Muscle of leg (tissue), 11 donors: ENCODE data around the gene CORO2A. TPM values are rescaled to one million over a fixed set of nuclear protein-coding genes. Genes with fewer than 3 reads are reported as not detected.

Experiments used
- DNase-seq: peaks from one replicate; pipeline ENCODE4 v3.0.0; 2013
- H3K27ac ChIP-seq: one replicate; pipeline ENCODE4 v1.5.1; 2013; ENCODE audit warnings: mild to moderate bottlenecking, low read length, control low read depth
- H3K27me3 ChIP-seq: one replicate; pipeline ENCODE4 v1.6.1; 2013; ENCODE audit warnings: low read length; ENCODE audit not compliant: control insufficient read depth, insufficient read depth
- H3K36me3 ChIP-seq: one replicate; pipeline ENCODE4 v1.6.1; 2013; ENCODE audit warnings: low read length; ENCODE audit not compliant: control insufficient read depth, insufficient read depth
- H3K4me1 ChIP-seq: one replicate; pipeline ENCODE4 v1.6.1; 2013; ENCODE audit warnings: low read length; ENCODE audit not compliant: control insufficient read depth, insufficient read depth
- H3K4me3 ChIP-seq: one replicate; pipeline ENCODE4 v1.5.1; 2013; ENCODE audit warnings: low read length, control low read depth
- H3K9me3 ChIP-seq: replicated peaks from 2 replicates; pipeline ENCODE4 v1.6.1; 2013; ENCODE audit warnings: low read depth, low read length; ENCODE audit not compliant: control insufficient read depth
- WGBS: methylation state at CpG from one replicate; pipeline ENCODE4 v1.1.5; 2013; ENCODE audit warnings: missing lambda C conversion rate; ENCODE audit not compliant: insufficient coverage; 5-methylcytosine and 5-hydroxymethylcytosine counted together
- polyA plus RNA-seq, 8 donors: library from polyadenylated mRNA; unstranded; fragments of 120-200 nt; gene quantifications; one replicate each; pipeline versions ENCODE4 v1.2.1 to v1.2.3, GENCODE V29; 2013; ENCODE audit warnings: inconsistent platforms in 1 of 8, low replicate concordance in 1 of 8; ENCODE audit not compliant: insufficient read length in 8 of 8, insufficient read depth in 1 of 8
- total RNA-seq: library from RNA; stranded (reverse); fragments of 120-200 nt; gene quantifications from one replicate; pipeline ENCODE4 v1.2.4, GENCODE V29; 2013

CORO2A gene
- total and polyA plus RNA-seq, 9 donors: 0.13 to 1.9 (median 0.36) TPM

DNA sequence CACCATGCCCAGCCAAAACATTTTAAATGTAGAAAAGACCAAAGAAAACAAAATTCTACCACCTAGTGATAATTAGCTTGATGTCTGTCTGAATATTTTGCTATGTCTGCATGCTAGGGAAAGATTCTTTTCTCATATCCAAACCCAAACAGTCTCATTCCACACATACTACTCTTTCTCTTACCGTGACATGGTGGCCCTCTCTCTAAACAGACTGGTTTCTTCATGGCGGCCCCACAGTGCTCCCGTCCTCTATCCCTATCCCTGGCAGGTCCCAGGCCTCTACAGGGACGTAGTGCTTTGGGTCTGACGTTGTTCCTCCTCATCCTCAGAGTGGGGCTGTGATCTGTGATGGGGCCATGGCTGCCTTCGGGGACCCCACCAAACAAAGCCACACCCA lies 8.1 kb downstream of the CORO2A start:
- no peak overlapping the region for H3K4me3 ChIP-seq
- whole genome bisulfite sequencing: 56% methylated on average over 1 of the region's 6 CpGs
- DNase-seq: no peak

DNA sequence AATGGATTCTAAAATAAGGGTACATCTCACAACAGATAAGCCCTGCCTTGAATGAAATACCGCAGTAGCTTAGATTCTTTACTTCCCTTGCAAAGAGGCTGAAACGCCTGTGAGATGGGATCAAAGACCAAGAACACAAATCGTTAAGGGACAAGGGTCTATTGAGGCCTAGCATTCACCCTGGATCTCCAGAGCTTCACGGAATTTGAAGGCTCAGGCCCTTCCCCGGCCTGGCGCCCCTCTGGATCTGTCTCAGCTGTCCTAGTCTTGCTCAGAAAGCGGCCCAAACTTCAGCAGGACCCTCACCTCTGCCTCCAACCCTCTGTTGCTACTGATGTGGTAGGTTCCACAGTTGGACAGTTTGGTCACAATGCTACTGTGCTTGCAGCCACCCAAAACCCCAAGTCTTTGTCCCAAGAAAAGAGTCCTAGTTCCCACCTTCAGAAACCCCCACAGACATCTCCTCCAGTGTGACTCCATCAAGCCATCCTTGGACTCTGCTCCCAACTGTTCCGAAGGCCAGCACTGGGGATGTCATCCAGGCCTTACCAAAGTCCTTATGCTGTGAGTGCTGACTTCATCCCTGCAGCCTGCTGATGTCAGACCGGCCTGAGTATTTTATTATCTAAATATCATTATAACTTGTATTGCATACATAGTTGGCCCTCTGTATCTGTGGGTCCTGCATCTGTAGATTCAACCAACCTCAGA lies 9.4 kb downstream of the CORO2A start:
- Histone ChIP-seq H3K27me3 (no peaks in the 10 kb centered on the region), H3K36me3 (no peaks in the 10 kb centered on the region), H3K27ac (no peak overlapping the region), H3K9me3 (no peaks in the 10 kb centered on the region), H3K4me1 (peaks cover 3% of the 10 kb centered on the region), H3K4me3 (no peak overlapping the region)
- 59% methylated on average over 5 of the region's 9 CpGs for WGBS
- DNase-seq: no peak

More for the DNA sequence above, 8.1 kb downstream of the CORO2A start:
- H3K27me3 ChIP-seq: peaks cover 2% of the 10 kb centered on the region
- no peaks in the 10 kb centered on the region for H3K36me3 ChIP-seq
- no peaks in the 10 kb centered on the region for H3K9me3 ChIP-seq
- H3K27ac ChIP-seq: no peak overlapping the region
- peaks cover 3% of the 10 kb centered on the region for H3K4me1 ChIP-seq

DNA sequence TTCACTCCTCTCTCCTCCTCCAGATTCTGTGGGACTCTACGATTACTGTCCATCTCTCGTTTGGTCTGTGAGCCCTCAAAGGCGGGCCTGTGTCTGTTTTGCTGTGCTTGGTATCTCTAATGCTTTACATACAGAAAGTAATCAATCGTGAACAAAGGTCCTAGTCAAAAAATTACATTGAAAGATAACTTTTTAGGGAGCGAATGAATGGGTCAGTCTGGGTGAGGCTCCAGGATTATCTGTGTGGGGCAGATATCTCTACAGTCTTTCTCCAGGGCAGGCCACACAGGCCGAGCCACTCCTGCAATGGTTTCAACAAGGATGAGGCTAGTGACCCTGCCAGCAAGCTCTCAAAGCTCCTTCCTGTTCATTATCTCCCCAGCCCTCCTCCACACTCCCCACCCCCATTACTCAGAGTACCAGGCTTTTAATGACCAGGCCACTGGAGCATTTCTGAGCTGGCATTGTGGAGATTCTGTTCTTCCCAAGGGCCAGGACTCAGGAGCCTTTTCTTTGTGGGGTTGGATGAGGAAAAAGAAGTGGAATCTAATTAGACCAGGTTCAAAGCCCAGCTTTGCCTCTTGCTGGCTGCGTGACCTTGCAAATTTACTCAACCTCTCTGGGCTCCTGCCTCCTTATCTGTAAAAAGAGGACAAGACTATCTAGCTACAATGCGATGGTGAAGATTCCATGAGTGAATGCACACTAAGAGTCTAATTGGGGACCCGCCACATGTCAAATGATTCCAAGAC lies 10.2 kb downstream of the CORO2A start:
- Histone ChIP-seq H3K36me3 (no peaks in the 10 kb centered on the region), H3K4me3 (no peak overlapping the region), H3K4me1 (peaks cover 3% of the 10 kb centered on the region), H3K27ac (no peak overlapping the region), H3K27me3 (no peaks in the 10 kb centered on the region), H3K9me3 (no peaks in the 10 kb centered on the region)
- 90% methylated on average over 3 of the region's 9 CpGs for WGBS
- no peak for DNase-seq

DNA sequence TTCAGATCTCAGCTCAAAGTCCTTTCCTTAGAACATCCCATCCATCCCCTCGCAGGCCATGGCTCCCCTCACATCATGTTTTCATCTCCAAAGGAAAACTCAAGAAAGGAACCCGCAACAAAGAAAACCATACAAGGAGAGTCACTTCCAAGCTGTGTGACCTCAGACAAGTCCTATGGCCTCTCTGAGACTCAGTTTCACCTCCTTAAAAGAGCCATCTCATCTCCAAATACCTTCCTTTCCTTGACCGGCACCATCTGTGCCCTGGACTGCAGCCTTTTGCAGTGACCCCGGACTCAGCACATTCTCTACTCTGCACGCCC lies 10.7 kb downstream of the CORO2A start:
- H3K4me1 ChIP-seq: peaks cover 3% of the 10 kb centered on the region
- H3K27me3 ChIP-seq: peaks cover under 1% of the 10 kb centered on the region
- 82% methylated on average over 5 of the region's 5 CpGs for WGBS
- H3K4me3 ChIP-seq: no peak overlapping the region
- no peaks in the 10 kb centered on the region for H3K36me3 ChIP-seq
- no peak overlapping the region for H3K27ac ChIP-seq
- H3K9me3 ChIP-seq: no peaks in the 10 kb centered on the region
- no peak for DNase-seq

DNA sequence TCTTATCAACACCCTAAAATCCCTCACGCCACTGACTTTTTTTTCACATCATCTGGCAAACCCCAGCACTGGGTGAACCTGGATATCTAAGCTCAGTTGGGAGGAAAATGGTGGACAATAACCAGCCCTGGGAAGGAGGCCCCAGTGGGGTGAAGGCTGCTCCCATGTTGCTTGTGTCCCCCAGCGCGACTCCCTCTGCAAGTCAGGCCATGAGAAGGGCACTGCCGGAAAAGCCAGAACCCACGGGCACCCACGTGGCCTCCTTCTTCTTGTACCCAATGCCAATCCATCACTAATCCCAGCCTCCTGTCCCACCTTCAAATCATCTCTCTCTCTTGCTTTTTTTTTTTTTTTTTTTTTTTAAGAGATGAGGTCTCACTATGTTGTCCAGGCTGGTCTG lies 11.4 kb downstream of the CORO2A start:
- no peak for DNase-seq
- Histone ChIP-seq H3K4me3 (no peak overlapping the region), H3K27me3 (peaks cover 6% of the 10 kb centered on the region), H3K9me3 (no peaks in the 10 kb centered on the region), H3K36me3 (no peaks in the 10 kb centered on the region), H3K4me1 (peaks cover 3% of the 10 kb centered on the region), H3K27ac (no peak overlapping the region)
- 94% methylated on average over 3 of the region's 6 CpGs for WGBS

DNA sequence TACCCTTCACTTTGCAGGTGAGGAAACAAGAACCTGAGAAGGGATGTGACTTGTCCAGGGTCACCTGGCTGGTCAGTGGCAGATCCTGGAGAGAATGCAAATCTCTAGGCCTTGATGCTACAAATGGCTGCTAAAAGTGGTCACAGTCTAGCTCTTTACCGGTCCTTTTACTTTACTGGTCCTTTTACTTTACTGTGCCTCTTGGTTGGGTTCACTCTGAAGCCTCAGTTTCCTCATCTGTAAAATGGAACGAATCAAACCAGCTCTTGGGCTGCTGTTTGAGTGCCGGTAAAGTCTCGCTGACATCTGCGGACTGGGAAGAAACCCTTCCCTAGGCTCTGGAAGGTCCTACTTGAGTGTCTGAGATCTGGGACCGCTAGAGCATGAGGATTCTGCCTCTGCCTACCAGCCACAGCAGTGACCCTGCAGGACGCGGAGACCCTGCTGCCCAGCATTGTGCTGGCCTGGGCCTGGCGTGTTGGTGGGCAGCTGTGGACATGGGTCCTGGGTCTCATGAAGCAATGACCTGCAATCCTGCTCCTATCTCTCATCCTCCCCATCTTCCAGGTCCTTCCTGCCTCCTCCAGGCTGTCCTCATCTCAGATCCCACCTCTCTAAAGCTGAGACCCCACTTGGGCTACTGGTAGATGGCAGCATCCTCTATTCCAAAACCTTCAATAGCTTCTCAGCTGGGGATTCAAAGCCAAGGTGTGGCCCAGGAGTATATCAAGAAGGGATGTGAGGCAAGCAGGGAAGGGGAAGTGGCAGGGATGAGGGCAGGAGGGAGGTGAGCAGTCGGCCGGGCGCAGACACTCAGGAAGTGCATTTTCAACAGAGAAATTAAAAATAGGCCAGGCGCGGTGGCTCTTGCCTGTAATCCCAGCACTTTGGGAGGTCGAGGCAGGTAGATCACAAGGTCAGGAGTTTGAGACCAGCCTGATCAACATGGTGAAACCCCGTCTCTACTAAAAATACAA lies 13.3 kb downstream of the CORO2A start:
- no peaks in the 10 kb centered on the region for H3K36me3 ChIP-seq
- no peak for DNase-seq
- H3K27ac ChIP-seq: no peak overlapping the region
- H3K4me1 ChIP-seq: no peaks in the 10 kb centered on the region
- no peaks in the 10 kb centered on the region for H3K9me3 ChIP-seq
- WGBS: 87% methylated on average over 15 of the region's 16 CpGs
- H3K4me3 ChIP-seq: no peak overlapping the region
- peaks cover 12% of the 10 kb centered on the region for H3K27me3 ChIP-seq

DNA sequence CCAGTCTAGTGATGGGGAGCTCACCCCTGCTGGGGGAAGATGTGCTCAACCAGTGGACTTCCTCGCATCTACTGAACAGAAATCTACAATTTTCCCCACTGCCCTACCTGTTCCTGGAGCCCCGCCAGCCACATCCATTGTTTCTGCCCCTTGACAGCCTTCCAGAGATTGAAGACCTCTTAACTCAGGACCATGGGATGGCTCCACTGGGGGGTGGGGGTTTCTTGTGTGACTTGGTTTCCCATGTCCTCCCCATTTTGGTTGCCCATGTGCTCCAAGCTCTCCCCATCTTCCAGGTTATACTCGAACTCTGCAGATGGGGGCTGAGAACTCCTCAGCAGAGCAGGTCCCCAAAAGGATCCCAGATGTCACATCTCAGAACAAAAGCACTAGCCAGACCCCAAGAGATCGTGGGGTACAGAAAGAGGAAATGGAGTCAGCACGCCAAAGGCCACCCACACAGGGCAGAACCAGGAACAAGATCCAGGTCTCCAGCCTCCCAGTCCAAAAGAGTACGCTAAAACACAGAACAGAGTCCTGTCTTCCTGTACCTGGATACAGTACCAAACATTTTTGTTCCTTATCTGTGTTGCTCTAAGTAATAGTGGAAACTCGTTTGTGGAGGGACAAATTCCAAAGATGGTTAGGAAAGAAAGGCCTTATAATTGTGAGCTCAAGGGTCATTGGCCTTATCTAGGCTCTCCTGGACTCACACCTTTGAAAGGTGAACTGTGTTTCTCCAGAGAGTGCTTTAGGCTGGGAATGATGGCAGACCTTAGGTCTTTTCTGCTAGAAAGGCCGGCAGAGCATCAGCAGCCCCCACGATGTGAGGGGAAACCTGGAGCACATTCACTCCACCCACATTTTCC lies 15.8 kb downstream of the CORO2A start:
- Histone ChIP-seq H3K4me3 (no peak overlapping the region), H3K36me3 (no peaks in the 10 kb centered on the region), H3K27ac (no peak overlapping the region), H3K4me1 (no peaks in the 10 kb centered on the region), H3K27me3 (peaks cover 15% of the 10 kb centered on the region), H3K9me3 (no peaks in the 10 kb centered on the region)
- WGBS: 100% methylated on average over 1 of the region's 9 CpGs
- no peak for DNase-seq

DNA sequence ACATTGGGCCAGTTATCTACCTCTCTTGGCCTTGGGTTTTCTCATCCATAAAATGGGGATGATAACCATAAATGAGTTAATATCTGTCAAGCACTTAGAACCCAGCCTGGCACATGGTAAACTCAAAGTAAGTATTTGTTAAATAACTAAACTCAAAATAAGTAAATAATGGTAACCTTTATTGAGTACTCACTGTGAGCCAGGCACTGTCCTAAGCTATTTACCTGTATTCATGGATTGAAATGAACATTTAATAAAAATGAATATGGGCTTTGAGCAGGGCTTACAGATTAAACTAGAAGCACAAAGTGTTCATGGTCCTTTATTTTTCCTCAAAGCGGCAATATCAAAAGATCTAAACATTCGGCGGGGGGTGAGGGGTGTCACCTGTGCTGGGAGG lies 16.7 kb downstream of the CORO2A start:
- Histone ChIP-seq H3K36me3 (no peaks in the 10 kb centered on the region), H3K27ac (no peak overlapping the region), H3K4me3 (no peak overlapping the region), H3K9me3 (no peaks in the 10 kb centered on the region), H3K27me3 (peaks cover 18% of the 10 kb centered on the region), H3K4me1 (no peaks in the 10 kb centered on the region)
- WGBS: no CpG with 5 or more reads among the region's 3 CpGs
- DNase-seq: no peak

DNA sequence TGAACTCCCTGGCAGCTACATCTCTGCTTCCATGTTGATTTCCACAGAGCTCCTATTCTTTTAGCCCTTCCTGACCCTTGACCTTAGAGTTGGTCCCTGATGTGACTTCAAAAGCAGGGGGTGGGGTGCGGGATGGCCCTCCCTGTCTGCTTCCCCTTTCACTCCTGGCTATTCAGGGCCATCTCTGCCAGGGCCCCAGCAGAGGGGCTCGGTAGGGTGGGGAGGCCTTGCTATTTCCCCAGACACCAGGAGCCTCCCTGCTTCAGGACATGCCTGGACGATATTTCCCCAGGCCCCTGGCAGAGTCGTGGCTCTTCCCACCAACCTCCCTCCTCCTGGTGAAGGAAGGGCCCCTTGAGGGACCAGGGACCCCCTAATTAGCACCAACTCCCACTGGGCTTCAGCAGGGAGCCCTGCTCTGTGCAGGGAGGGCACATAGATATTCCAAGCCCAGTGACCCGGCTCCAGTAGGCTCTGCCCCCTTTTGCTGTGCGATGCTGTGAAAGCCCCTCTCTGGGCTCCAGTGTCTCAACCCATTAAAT lies 17.3 kb downstream of the CORO2A start:
- peaks cover 21% of the 10 kb centered on the region for H3K27me3 ChIP-seq
- no peaks in the 10 kb centered on the region for H3K4me1 ChIP-seq
- DNase-seq: no peak
- no CpG with 5 or more reads among the region's 6 CpGs for WGBS
- no peak overlapping the region for H3K27ac ChIP-seq
- H3K4me3 ChIP-seq: no peak overlapping the region
- no peaks in the 10 kb centered on the region for H3K36me3 ChIP-seq
- no peaks in the 10 kb centered on the region for H3K9me3 ChIP-seq
